Heart right ventricle (tissue), 16 donors: ENCODE data around the gene FOXQ1. TPM values are rescaled to one million over a fixed set of nuclear protein-coding genes. Genes with fewer than 3 reads are reported as not detected.

ENCODE experiments used
- ATAC-seq, 8 donors: fragments of 200-7000 bp; cut with Tn5 transposase; one replicate each; pipeline ENCODE4 v1.9.1; 2020; ENCODE audit warnings: mild to moderate bottlenecking in 8 of 8, moderate library complexity in 8 of 8, moderate number of reproducible peaks in 1 of 8
- DNase-seq, 2 donors: peaks; one replicate each; pipeline ENCODE4 v3.0.0-alpha.2; 2020
- H3K27ac ChIP-seq, 10 donors: fragments of 200-600 bp; sonication (generic) in 2 of 10; one replicate each; pipeline versions ENCODE4 v1.5.0 to v1.8.0; 2020 to 2022; ENCODE audit warnings: mild to moderate bottlenecking in 3 of 10
- H3K27me3 ChIP-seq, 7 donors: fragments of 200-600 bp; one replicate each; pipeline ENCODE4 v1.8.0; 2021 to 2022; ENCODE audit warnings: mild to moderate bottlenecking in 2 of 7
- H3K36me3 ChIP-seq, 9 donors: fragments of 200-600 bp; sonication (generic) in 1 of 9; one replicate each; pipeline versions ENCODE4 v1.5.0 to v1.8.0; 2020 to 2022; ENCODE audit warnings: mild to moderate bottlenecking in 2 of 9
- H3K4me1 ChIP-seq, 9 donors: fragments of 200-600 bp; sonication (generic) in 1 of 9; one replicate each; pipeline versions ENCODE4 v1.5.0 to v1.8.0; 2020 to 2022; ENCODE audit warnings: mild to moderate bottlenecking in 4 of 9
- H3K4me3 ChIP-seq, 10 donors: fragments of 200-600 bp; sonication (generic) in 2 of 10; one replicate each; pipeline versions ENCODE4 v1.5.0 to v1.8.0; 2020 to 2022; ENCODE audit warnings: mild to moderate bottlenecking in 7 of 10, moderate library complexity in 2 of 10
- H3K9me3 ChIP-seq, 11 donors: fragments of 200-600 bp in 10 of 11; sonication (generic) in 2 of 11; one replicate each; pipeline versions ENCODE4 v1.5.0 to v1.8.0; 2013 to 2022; ENCODE audit warnings: mild to moderate bottlenecking in 2 of 11, control low read depth in 1 of 11, moderate library complexity in 1 of 11
- CTCF ChIP-seq, 9 donors: fragments of 200-600 bp; sonication (generic) in 2 of 9; IDR thresholded peaks; one replicate each; pipeline versions ENCODE4 v1.5.0 to v1.8.0; 2021 to 2022; ENCODE audit warnings: antibody characterized with exemption in 9 of 9, mild to moderate bottlenecking in 5 of 9, moderate library complexity in 1 of 9
- WGBS, 2 donors: extraction: QIAGEN DNeasy Blood & Tissue Kit; methylation state at CpG; one replicate each; pipeline ENCODE4 v1.1.7; 2013; ENCODE audit warnings: inconsistent platforms in 1 of 2; 5-methylcytosine and 5-hydroxymethylcytosine counted together
- intact Hi-C, 10 donors: fragments of 100-400 bp; cut with DNase I; formaldehyde crosslinking; loops; one replicate each; pipeline versions ENCODE4 v1.11.1 to v1.14.2; 2022
- polyA plus RNA-seq, 2 donors: library from polyadenylated mRNA; stranded (reverse); fragments of 200-250 nt; gene quantifications; one replicate each; pipeline ENCODE4 v1.2.3, GENCODE V29; 2013
- total RNA-seq, 10 donors: library from RNA; stranded (reverse); fragmentation: NEBNext Ultra II Directional in 3 of 10; extraction: Animal tissue kit (Norgen Biotek cat#: 25700) in 3 of 10; gene quantifications; one replicate each; pipeline versions ENCODE4 v1.2.1 to v1.2.4, GENCODE V29; 2021 to 2023
- donor health status: Arrhythmogenic right ventricular cardiomyopathy.
- donor health status: ischemic (EF 13 %, LVEDD 7.1; RV severe dilation, severe dysfunction).
- donor health status: healthy with polysubstance abuse.
- donor health status: DM: no; HTN: yes; CAD: no.
- donor health status: DM: no; HTN: no; CAD: no.
- donor health status: ischemic (EF 25% LVEDD 6.9; RV normal size, moderate dysfunction).
- donor health status: ischemic (EF 25% LVEDD 5.7; RV mildly dilated, moderate dysfunction).
- donor health status: healthy.
- donor health status: DM: yes; HTN: yes; CAD: no.
- donor health status: Ischemic cardiomyopathy.
- donor health status: ischemic (EF 35%, LVEDD 5.7; RV mildly dilated, moderate dysfunction).
- donor health status: nonischemic (EF 11% LVEDD 7.7; RV severe dilation, severe dysfunction).
- donor health status: DM: yes; HTN: yes; CAD: no.
- donor health status: PGD.
- donor health status: ischemic (EF 29% LVEDD 5.4; RV normal size, mild dysfunction).
- donor health status: nonischemic (EF 23%, LVEDD 6.1; RV moderate dilation, normal function).

FOXQ1 gene
- total and polyA plus RNA-seq, 12 donors = not detected

- no peak for ATAC-seq
- peaks cover 0 to 7% (median 2%) of the 10 kb centered on the region in 11 donors for H3K9me3 ChIP-seq
- H3K27me3 ChIP-seq = peaks cover 25 to 96% (median 86%) of the 10 kb centered on the region in 7 donors
- 0 to 1% methylated on average over 43 of the region's 43 CpGs for WGBS, 2 donors
- intact Hi-C loops = no loop called here
- no peak for TF ChIP-seq CTCF (IDR thresholded peaks at IDR 0.05)
- no peak for DNase-seq
- no peak overlapping the region for H3K27ac ChIP-seq
- H3K4me3 ChIP-seq = peak overlapping the region in 9 of 10 donors; percentile 18 to 50 (median 43)
- H3K4me1 ChIP-seq = peaks cover 0 to 28% (median 19%) of the 10 kb centered on the region in 9 donors
- H3K36me3 ChIP-seq = no peaks in the 10 kb centered on the region
Observed at GRCh38 chr6:1310628-1311399, 1.1 kb upstream of the FOXQ1 start.

GRCh38 chr6:1312203-1312472, 240 bp downstream of the FOXQ1 start:
- WGBS, 2 donors = 0 to 1% methylated on average over 25 of the region's 25 CpGs
- ATAC-seq = peak in 1 of 8 donors; percentile 13
- intact Hi-C loops = no loop called here

GRCh38 chr6:1312473-1313367, 822 bp downstream of the FOXQ1 start:
- H3K4me3 ChIP-seq = peak overlapping the region in 9 of 10 donors; percentile 18 to 50 (median 43)
- H3K27me3 ChIP-seq = peaks cover 25 to 94% (median 86%) of the 10 kb centered on the region in 7 donors
- no peaks in the 10 kb centered on the region for H3K36me3 ChIP-seq
- H3K9me3 ChIP-seq = no peaks in the 10 kb centered on the region
- H3K27ac ChIP-seq = no peak overlapping the region
- WGBS, 2 donors = 1 to 2% methylated on average over 82 to 109 of the region's 109 CpGs
- peaks cover 0 to 36% (median 27%) of the 10 kb centered on the region in 9 donors for H3K4me1 ChIP-seq
- no peak for ATAC-seq
- no peak for DNase-seq
- intact Hi-C loops = no loop called here
- TF ChIP-seq CTCF (IDR thresholded peaks at IDR 0.05) = no peak

More at GRCh38 chr6:1312203-1312472, 240 bp downstream of the FOXQ1 start:
- no peaks in the 10 kb centered on the region for H3K9me3 ChIP-seq
- no peak for DNase-seq
- peaks cover 25 to 94% (median 90%) of the 10 kb centered on the region in 7 donors for H3K27me3 ChIP-seq
- peak overlapping the region; percentile 18 to 50 (median 42) for H3K4me3 ChIP-seq
- TF ChIP-seq CTCF (IDR thresholded peaks at IDR 0.05) = no peak
- peaks cover 0 to 36% (median 27%) of the 10 kb centered on the region in 9 donors for H3K4me1 ChIP-seq
- no peak overlapping the region for H3K27ac ChIP-seq
- no peaks in the 10 kb centered on the region for H3K36me3 ChIP-seq

GRCh38 chr6:1313384-1313766, 1.5 kb downstream of the FOXQ1 start:
- H3K4me1 ChIP-seq = peaks cover 0 to 36% (median 27%) of the 10 kb centered on the region in 9 donors
- DNase-seq (no peak), ATAC-seq (no peak)
- peaks cover 25 to 94% (median 79%) of the 10 kb centered on the region in 7 donors for H3K27me3 ChIP-seq
- no peaks in the 10 kb centered on the region for H3K9me3 ChIP-seq
- no peak overlapping the region for H3K4me3 ChIP-seq
- H3K27ac ChIP-seq = no peak overlapping the region
- intact Hi-C loops = no loop called here
- H3K36me3 ChIP-seq = no peaks in the 10 kb centered on the region
- no peak for TF ChIP-seq CTCF (IDR thresholded peaks at IDR 0.05)
- WGBS, 2 donors = 2% methylated on average over 48 to 64 of the region's 64 CpGs
